ENCODE data around the gene RAB33B.

RAB33B gene

GRCh38 chr4:139483000-139483399 lies 29.1 kb downstream of the RAB33B start:
- Histone ChIP-seq H3K27me3 (ENCODE audit: control insufficient read depth, insufficient read depth, low read length) (no peaks in the 10 kb centered on the region), H3K27ac (ENCODE audit: low read length) (no peak overlapping the region), H3K9me3 (ENCODE audit: control insufficient read depth, insufficient read depth, low read length) (no peaks in the 10 kb centered on the region), H3K36me3 (ENCODE audit: control insufficient read depth, insufficient read depth, low read length) (no peaks in the 10 kb centered on the region), H3K4me3 (ENCODE audit: low read length) (no peak overlapping the region), H3K4me1 (ENCODE audit: control insufficient read depth, insufficient read depth, low read length) (no peaks in the 10 kb centered on the region)
- no CpG with 5 or more reads among the region's 3 CpGs for WGBS (ENCODE audit: insufficient coverage, insufficient read length)
- DNase-seq (ENCODE audit: low read depth, low spot score) = no peak

- no peaks in the 10 kb centered on the region for H3K4me1 ChIP-seq (ENCODE audit: control insufficient read depth, insufficient read depth, low read length)
- no peak overlapping the region for H3K27ac ChIP-seq (ENCODE audit: low read length)
- no peak overlapping the region for H3K4me3 ChIP-seq (ENCODE audit: low read length)
- WGBS (ENCODE audit: insufficient coverage, insufficient read length) = no CpG with 5 or more reads among the region's 11 CpGs
- H3K36me3 ChIP-seq (ENCODE audit: control insufficient read depth, insufficient read depth, low read length) = no peaks in the 10 kb centered on the region
- no peaks in the 10 kb centered on the region for H3K27me3 ChIP-seq (ENCODE audit: control insufficient read depth, insufficient read depth, low read length)
- H3K9me3 ChIP-seq (ENCODE audit: control insufficient read depth, insufficient read depth, low read length) = no peaks in the 10 kb centered on the region
- DNase-seq (ENCODE audit: low read depth, low spot score) = no peak
Measured at GRCh38 chr4:139484783-139485311, 30.9 kb downstream of the RAB33B start.

GRCh38 chr4:139488442-139488841 lies 34.5 kb downstream of the RAB33B start:
- no peak for DNase-seq (ENCODE audit: low read depth, low spot score)
- Histone ChIP-seq H3K4me3 (ENCODE audit: low read length) (no peak overlapping the region), H3K27ac (ENCODE audit: low read length) (no peak overlapping the region), H3K4me1 (ENCODE audit: control insufficient read depth, insufficient read depth, low read length) (no peaks in the 10 kb centered on the region), H3K27me3 (ENCODE audit: control insufficient read depth, insufficient read depth, low read length) (no peaks in the 10 kb centered on the region), H3K36me3 (ENCODE audit: control insufficient read depth, insufficient read depth, low read length) (no peaks in the 10 kb centered on the region), H3K9me3 (ENCODE audit: control insufficient read depth, insufficient read depth, low read length) (no peaks in the 10 kb centered on the region)
- no CpG with 5 or more reads among the region's 3 CpGs for WGBS (ENCODE audit: insufficient coverage, insufficient read length)

GRCh38 chr4:139489638-139490037 lies 35.7 kb downstream of the RAB33B start:
- no peaks in the 10 kb centered on the region for H3K36me3 ChIP-seq (ENCODE audit: control insufficient read depth, insufficient read depth, low read length)
- no peaks in the 10 kb centered on the region for H3K9me3 ChIP-seq (ENCODE audit: control insufficient read depth, insufficient read depth, low read length)
- no peak for DNase-seq (ENCODE audit: low read depth, low spot score)
- no peak overlapping the region for H3K27ac ChIP-seq (ENCODE audit: low read length)
- no peaks in the 10 kb centered on the region for H3K27me3 ChIP-seq (ENCODE audit: control insufficient read depth, insufficient read depth, low read length)
- no peaks in the 10 kb centered on the region for H3K4me1 ChIP-seq (ENCODE audit: control insufficient read depth, insufficient read depth, low read length)
- no peak overlapping the region for H3K4me3 ChIP-seq (ENCODE audit: low read length)

- no peak overlapping the region for H3K27ac ChIP-seq (ENCODE audit: low read length)
- peak; percentile 25 for DNase-seq (ENCODE audit: low read depth, low spot score)
- no peaks in the 10 kb centered on the region for H3K36me3 ChIP-seq (ENCODE audit: control insufficient read depth, insufficient read depth, low read length)
- H3K27me3 ChIP-seq (ENCODE audit: control insufficient read depth, insufficient read depth, low read length) = no peaks in the 10 kb centered on the region
- no peaks in the 10 kb centered on the region for H3K4me1 ChIP-seq (ENCODE audit: control insufficient read depth, insufficient read depth, low read length)
- H3K9me3 ChIP-seq (ENCODE audit: control insufficient read depth, insufficient read depth, low read length) = no peaks in the 10 kb centered on the region
- no peak overlapping the region for H3K4me3 ChIP-seq (ENCODE audit: low read length)
- no CpG with 5 or more reads among the region's 2 CpGs for WGBS (ENCODE audit: insufficient coverage, insufficient read length)
Measured at GRCh38 chr4:139492429-139492828, 38.5 kb downstream of the RAB33B start.

- Histone ChIP-seq H3K4me1 (ENCODE audit: control insufficient read depth, insufficient read depth, low read length) (no peaks in the 10 kb centered on the region), H3K4me3 (ENCODE audit: low read length) (no peak overlapping the region), H3K9me3 (ENCODE audit: control insufficient read depth, insufficient read depth, low read length) (no peaks in the 10 kb centered on the region), H3K27me3 (ENCODE audit: control insufficient read depth, insufficient read depth, low read length) (no peaks in the 10 kb centered on the region), H3K36me3 (ENCODE audit: control insufficient read depth, insufficient read depth, low read length) (no peaks in the 10 kb centered on the region), H3K27ac (ENCODE audit: low read length) (no peak overlapping the region)
- no CpG with 5 or more reads among the region's 4 CpGs for WGBS (ENCODE audit: insufficient coverage, insufficient read length)
- DNase-seq (ENCODE audit: low read depth, low spot score) = no peak
Measured at GRCh38 chr4:139493176-139493575, 39.3 kb downstream of the RAB33B start.

- no CpG with 5 or more reads among the region's 4 CpGs for WGBS (ENCODE audit: insufficient coverage, insufficient read length)
- no peak for DNase-seq (ENCODE audit: low read depth, low spot score)
- Histone ChIP-seq H3K4me1 (ENCODE audit: control insufficient read depth, insufficient read depth, low read length) (peaks cover 4% of the 10 kb centered on the region; the same call in 1 of the 2 replicates), H3K36me3 (ENCODE audit: control insufficient read depth, insufficient read depth, low read length) (no peaks in the 10 kb centered on the region), H3K9me3 (ENCODE audit: control insufficient read depth, insufficient read depth, low read length) (no peaks in the 10 kb centered on the region), H3K27ac (ENCODE audit: low read length) (no peak overlapping the region), H3K4me3 (ENCODE audit: low read length) (no peak overlapping the region), H3K27me3 (ENCODE audit: control insufficient read depth, insufficient read depth, low read length) (no peaks in the 10 kb centered on the region)
Measured at GRCh38 chr4:139499186-139499585, 45.3 kb downstream of the RAB33B start.

- Histone ChIP-seq H3K27ac (ENCODE audit: low read length) (no peak overlapping the region), H3K9me3 (ENCODE audit: control insufficient read depth, insufficient read depth, low read length) (no peaks in the 10 kb centered on the region), H3K4me3 (ENCODE audit: low read length) (no peak overlapping the region), H3K36me3 (ENCODE audit: control insufficient read depth, insufficient read depth, low read length) (no peaks in the 10 kb centered on the region), H3K27me3 (ENCODE audit: control insufficient read depth, insufficient read depth, low read length) (no peaks in the 10 kb centered on the region), H3K4me1 (ENCODE audit: control insufficient read depth, insufficient read depth, low read length) (peaks cover 4% of the 10 kb centered on the region; the same call in 1 of the 2 replicates)
- no CpG with 5 or more reads among the region's 3 CpGs for WGBS (ENCODE audit: insufficient coverage, insufficient read length)
- DNase-seq (ENCODE audit: low read depth, low spot score) = no peak
Measured at GRCh38 chr4:139501117-139501516, 47.2 kb downstream of the RAB33B start.

- no peak overlapping the region for H3K4me3 ChIP-seq (ENCODE audit: low read length)
- peaks cover 4% of the 10 kb centered on the region; the same call in 1 of the 2 replicates for H3K4me1 ChIP-seq (ENCODE audit: control insufficient read depth, insufficient read depth, low read length)
- no peaks in the 10 kb centered on the region for H3K9me3 ChIP-seq (ENCODE audit: control insufficient read depth, insufficient read depth, low read length)
- H3K27ac ChIP-seq (ENCODE audit: low read length) = no peak overlapping the region
- WGBS (ENCODE audit: insufficient coverage, insufficient read length) = no CpG with 5 or more reads among the region's 6 CpGs
- H3K36me3 ChIP-seq (ENCODE audit: control insufficient read depth, insufficient read depth, low read length) = no peaks in the 10 kb centered on the region
- no peaks in the 10 kb centered on the region for H3K27me3 ChIP-seq (ENCODE audit: control insufficient read depth, insufficient read depth, low read length)
- DNase-seq (ENCODE audit: low read depth, low spot score) = no peak
Measured at GRCh38 chr4:139501527-139501926, 47.6 kb downstream of the RAB33B start.

- no peaks in the 10 kb centered on the region for H3K27me3 ChIP-seq (ENCODE audit: control insufficient read depth, insufficient read depth, low read length)
- H3K4me3 ChIP-seq (ENCODE audit: low read length) = no peak overlapping the region
- WGBS (ENCODE audit: insufficient coverage, insufficient read length) = no CpG with 5 or more reads among the region's 13 CpGs
- H3K27ac ChIP-seq (ENCODE audit: low read length) = no peak overlapping the region
- no peaks in the 10 kb centered on the region for H3K9me3 ChIP-seq (ENCODE audit: control insufficient read depth, insufficient read depth, low read length)
- DNase-seq (ENCODE audit: low read depth, low spot score) = no peak
- peaks cover 4% of the 10 kb centered on the region; the same call in 1 of the 2 replicates for H3K4me1 ChIP-seq (ENCODE audit: control insufficient read depth, insufficient read depth, low read length)
- no peaks in the 10 kb centered on the region for H3K36me3 ChIP-seq (ENCODE audit: control insufficient read depth, insufficient read depth, low read length)
Measured at GRCh38 chr4:139501927-139502899, 48.3 kb downstream of the RAB33B start.
